M059J (cell line): ENCODE results near the gene NQO1. TPM values are rescaled to one million over a fixed set of nuclear protein-coding genes. Genes with fewer than 3 reads are reported as not detected.
"Not testable (repeated sequence)": the region's sequence is repeated elsewhere in the genome, so short reads cannot be mapped to it uniquely, and the experiment has no call there.

Experiments used
- DNase-seq: peaks from one replicate; pipeline ENCODE4 v3.0.0-alpha.2; 2012; ENCODE audit warnings: low read depth
- total RNA-seq: library from RNA; depleted of rRNA; stranded (reverse); fragments of >200 nt; shearing (Covaris generic); gene quantifications from 2 replicates; pipeline ENCODE4 v1.2.3, GENCODE V29; 2014

NQO1 gene
- total RNA-seq, 1 experiment from 2014 or later = 671 TPM

DNA sequence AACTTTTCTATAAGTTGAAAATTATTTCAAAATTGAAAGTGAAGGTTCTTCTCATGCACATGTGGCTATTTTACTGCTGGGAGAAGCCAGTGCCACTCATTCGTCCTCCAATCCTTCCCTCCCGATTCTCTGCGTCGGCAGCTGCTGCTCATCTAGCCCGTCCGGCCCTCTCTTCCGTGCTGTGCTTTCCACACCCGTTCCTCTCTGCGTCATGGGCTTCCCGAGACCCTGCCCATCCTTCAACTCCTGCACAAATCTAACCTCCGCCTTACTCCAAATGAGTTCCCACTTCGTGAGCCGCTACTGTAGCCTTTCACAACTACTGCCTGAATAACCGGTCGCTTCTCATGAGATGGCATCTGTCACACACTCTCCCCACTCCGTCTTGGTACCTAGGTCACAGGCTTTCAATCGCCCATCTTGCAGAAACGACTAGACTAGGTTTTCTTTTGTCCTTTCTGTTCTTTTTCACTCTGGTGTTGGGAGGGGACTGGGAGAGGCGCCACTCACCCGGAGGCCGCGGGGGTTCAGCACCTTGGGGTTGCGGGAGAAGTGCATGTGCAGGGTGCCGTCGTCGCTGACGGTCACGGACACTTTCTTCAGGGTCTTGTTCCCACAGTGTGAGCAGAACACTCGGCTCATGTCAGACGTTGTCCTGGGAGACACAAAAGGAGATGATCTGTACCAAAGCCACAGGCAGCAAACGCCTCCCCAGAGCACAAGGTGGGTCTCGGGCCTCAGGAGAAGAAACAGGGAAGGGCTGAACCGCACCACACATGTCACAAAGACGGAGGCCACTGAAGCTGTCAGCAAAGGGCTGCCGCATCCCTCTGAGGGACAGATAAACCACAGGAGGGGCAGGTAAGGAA, 18.2 kb upstream of the NQO1 start:
- DNase-seq = no peak

DNA sequence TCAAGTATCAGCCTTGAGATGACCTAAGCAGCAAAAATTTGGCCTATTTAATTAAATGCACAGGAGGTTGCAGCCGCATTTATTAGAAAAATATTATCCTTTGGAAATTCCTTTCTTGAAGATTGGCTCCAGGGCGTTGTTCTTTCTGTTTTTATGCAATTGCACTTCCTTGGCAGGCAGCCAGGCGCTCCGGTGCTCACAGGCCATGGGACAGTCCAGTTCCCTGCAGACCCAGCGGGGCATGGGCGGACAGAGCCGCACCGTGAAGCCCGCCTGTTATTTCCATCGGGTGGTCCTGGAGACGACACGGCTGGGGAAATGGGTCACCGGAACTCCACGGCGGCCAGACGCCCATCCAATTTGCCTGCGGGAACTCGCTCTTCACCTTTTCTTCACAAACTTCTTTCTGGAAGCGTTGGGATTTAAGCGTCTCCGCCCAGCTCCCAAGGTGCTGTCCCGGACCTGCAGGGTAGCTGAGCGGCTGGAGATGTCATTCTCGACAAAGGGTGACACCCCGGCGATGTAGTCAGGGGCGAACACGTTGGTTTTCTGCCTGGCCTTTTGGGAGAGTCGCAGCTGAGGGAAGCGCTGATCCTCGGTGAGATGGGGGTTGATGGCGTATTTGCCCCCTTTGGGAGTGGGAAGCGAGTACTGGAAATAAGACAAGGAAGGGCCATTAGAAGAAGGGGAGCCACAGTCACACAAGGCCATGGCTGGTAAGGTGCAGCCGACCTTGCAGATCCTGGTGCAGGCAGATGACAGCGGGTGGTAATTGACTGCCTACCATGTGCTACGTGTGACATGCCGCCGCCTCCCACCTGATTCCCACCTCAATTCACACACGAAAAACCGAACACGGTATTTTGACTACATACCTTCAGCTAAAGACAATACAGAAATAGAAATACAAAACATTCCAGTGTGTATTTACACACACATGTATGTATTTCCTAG, 15.9 kb upstream of the NQO1 start:
- DNase-seq = peak; percentile 62

DNA sequence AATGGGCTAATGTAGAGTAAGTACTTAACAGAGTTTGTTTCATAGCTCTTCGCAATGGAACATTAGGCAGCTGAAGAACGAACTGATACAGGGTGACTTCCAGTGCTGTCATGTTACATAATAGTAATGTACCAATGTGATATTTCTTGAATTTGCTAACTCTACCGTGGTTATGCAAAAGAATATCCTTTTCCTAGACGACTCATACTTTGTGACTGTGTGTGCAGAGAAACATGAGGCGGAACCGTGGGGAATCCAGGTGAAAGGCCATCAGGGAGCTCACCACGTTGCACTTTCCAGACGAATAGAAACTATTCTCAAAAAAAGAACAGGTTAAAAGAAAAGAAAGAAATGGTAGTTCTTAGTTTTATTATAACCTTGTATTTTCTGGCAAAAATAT, 15.2 kb upstream of the NQO1 start:
- DNase-seq = peak; percentile 57

DNA sequence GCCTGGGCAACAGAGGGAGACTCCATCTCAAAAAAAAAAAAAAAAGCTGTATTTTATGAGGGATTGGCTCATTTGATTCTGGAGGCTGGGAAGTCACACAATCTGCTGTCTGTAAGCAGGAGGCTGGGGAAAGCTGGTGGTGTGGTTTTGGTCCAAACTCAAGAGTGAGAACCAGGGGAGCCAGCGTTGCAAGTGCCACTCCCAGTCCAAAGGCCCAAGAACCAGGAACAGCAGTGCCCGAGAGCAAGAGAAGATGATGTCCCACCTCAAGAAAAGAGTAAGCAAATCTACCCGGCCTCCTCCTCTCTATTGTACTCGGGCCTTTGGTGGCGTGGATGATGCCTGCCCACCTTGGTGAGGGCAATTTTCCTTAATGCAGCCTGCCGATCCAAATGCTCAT, 5.7 kb upstream of the NQO1 start:
- no peak for DNase-seq

DNA sequence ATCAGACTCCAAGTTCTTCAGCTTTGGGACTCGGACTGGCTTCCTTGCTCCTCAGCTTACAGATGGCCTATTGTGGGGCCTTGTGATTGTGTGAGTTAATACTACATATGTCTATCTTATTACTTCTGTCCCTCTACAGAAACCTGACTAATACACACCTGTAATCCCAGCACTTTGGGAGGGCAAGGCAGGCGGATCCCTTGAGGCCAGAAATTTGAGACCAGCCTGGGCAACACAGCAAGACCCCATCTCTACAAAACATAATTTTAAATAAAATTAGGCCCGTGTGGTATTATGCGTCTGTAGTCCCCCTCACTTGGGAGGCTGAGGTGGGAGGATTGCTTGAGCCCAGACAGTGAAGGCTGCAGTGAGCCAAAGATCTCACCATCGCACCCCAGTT, 4.9 kb upstream of the NQO1 start:
- DNase-seq = not testable (repeated sequence)

DNA sequence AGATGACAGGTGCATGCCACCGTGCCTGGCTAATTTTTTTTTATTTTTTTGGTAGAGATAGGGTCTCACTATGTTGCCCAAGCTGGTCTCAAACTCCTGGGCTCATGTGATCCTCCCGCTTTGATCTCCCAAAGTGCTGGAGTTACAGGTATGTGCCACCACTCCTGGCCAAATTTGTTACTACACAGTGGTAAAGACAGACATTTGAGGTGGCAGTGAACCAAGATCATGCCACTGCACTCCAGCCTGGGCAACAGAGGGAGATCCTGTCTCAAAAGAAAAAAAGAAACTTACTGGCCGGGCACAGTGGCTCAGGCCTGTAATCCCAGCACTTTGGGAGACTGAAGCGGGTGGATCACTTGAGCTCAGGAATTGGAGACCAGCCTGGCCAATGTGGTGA, 2.7 kb upstream of the NQO1 start:
- DNase-seq = not testable (repeated sequence)

DNA sequence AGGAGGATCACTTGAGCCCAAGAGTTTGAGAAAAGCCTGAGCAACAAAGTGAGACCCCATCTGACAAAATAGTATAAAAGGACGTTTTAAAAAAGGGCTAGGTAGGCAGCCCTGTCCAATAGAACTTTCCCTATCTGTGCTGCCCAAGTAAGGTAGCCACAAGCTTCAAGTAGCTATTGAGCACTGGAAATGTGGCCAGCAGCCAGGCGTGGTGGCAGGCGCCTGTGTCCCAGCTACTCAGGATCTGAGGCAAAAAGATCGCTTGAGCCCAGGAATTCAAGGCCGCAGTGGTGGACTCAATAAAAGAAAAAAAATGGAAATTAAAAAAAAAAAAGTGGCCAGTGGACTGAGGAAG, 1.5 kb upstream of the NQO1 start:
- peak; percentile 56 for DNase-seq

DNA sequence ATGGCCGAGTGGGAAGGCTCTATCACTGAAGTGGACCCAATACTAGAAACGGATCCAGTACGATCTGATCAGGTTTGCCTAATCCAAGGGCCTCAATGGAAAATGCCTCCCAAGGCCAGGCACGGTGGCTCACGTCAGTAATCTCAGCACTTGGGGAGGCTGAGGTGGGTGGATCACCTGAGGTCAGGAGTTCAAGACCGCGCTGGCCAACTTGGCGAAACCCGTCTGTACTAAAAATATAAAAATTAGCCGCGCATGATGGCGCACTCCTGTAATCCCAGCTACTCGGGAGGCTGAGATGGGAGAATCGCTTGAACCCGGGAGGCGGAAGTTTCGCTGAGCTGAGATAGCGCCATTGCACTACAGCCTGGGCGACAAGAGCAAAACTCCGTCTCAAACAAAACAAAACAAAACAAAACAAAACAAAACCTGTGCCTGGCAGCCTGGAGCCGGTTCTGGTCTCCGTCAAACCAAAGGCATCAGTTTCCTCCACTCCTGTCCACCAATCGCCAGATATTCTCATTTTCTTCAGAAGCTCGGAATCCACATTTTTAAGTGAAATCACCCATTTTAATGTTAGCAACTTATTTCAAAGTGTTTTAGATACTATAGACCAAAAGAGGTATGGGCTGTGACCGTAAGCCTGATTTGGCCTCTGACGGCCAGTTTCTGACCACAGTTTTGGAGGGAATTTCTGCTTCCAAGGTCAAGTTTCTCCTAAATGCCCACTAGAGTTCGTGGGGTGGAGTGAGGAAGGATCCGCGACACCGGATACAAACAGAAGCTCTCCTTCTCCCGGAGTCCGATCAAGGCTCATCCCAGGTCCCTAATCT, 664 bp downstream of the NQO1 start:
- no peak for DNase-seq

DNA sequence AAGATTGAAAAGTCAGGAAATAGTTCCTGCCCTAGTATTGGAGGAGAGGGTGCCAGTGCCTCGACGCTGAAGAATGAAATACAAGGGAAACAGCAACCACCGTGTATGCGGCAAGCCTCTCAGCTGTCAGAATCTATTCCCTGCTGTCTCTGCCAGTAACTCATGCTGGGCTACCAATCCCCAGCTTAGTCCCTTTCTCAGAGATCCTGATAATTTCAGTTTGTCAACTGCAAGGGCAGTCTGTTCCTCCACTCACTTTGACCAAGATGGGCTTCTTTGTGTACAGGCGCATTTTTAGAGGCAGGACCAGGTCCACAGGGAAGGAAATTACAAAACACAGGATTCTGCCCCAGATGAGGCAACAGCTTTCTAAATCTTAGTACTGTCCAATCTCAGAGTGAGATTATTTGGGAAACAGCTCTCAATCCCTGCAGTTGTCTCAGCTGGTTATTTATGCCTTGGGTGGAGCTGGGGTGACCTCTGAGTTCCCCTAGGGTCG, 1.3 kb downstream of the NQO1 start:
- no peak for DNase-seq

DNA sequence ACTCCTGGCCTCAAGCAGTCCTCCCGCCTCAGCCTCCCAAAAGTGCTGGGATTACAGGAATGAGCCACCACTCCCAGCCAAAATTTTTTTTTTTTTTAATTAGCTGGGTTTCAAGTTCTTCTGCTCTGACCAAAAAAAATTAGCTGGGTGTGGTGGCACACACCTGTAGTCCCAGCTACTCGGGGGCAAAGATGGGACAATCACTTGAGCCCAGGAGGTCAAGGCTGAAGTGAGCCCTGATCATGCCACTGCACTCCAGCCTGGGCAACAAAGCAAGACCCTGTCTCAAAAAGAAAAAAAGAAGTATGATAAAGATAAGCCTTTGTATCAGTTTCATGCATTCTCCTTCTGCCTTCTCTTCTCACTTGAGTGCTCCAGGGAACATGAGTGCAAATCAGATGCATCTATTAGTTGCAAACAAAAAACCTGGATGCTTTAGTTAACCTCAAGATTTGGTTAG, 1.9 kb downstream of the NQO1 start:
- no peak for DNase-seq

DNA sequence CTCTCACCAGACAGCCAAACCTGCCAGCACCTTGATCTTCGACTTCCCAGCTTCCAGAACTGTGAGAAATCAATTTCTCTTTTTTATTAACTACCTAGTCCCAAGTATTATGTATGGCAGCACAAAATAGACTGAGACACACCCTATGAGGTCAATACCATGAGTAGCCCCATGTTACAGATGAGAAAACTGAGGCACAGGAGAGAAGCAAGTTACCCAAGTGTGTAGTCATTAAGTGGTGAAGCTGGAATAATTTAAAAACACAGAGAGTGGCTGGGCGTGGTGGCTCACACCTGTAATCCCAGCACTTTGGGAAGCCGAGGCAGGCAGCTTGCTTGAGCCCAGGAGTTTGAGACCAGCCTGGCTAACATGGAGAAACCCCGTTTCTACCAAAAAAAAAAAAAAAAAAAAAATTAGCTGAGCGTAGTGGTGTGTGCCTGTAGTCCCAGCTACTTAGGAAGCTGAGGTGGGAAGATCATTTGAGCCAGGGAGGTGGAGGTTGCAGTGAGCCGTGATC, 4.9 kb downstream of the NQO1 start:
- no peak for DNase-seq

DNA sequence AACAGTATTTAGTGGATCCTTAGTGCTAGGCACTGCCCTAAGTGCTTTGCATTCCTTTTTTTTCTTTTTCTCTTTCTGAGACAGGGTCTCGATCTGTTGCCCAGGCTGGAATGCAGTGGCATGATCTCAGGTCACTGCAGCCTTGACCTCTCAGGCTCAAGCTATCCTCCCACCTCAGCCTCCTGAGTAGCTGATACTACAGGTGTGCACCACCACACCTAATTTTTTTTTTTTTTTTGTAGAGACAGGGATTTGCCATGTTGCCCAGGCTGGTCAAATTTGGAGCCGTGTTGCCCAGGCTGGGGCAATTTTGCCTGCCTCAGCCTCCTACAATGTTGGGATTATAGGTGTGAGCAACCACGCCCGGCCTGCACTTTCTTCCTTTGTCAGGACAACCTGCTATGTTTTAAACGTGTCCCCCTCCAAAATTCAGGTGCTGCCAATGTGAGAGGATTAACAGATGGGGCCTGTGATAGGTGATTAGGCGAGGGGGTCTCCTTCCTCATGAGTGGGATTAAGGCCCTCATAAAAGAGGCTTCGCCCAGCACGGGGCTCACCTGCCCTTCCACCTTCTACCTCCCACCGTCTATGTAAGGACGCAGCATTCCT, 5.4 kb downstream of the NQO1 start:
- no peak for DNase-seq

DNA sequence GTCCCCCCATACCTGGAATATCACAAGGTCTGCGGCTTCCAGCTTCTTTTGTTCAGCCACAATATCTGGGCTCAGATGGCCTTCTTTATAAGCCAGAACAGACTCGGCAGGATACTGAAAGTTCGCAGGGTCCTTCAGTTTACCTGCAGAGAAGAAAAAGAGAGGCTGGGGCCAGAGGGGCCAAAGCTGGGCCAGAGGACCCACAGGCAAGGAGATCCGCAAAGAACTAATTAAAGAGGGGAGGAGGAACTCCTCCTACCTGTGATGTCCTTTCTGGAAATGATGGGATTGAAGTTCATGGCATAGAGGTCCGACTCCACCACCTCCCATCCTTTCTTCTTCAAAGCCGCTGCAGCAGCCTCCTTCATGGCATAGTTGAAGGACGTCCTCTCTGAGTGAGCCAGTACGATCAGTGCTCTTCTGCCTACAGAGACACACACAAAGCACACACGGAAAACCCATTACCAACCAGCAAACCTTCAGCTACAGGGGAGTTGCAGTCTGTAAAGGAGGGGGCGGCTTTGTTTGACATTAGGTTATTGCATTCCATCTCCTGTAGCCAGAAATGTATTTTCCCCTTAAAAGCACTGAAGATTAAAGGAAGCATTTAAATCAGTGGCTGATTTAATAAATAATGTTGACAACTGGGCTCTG, 8.1 kb downstream of the NQO1 start:
- DNase-seq = no peak

DNA sequence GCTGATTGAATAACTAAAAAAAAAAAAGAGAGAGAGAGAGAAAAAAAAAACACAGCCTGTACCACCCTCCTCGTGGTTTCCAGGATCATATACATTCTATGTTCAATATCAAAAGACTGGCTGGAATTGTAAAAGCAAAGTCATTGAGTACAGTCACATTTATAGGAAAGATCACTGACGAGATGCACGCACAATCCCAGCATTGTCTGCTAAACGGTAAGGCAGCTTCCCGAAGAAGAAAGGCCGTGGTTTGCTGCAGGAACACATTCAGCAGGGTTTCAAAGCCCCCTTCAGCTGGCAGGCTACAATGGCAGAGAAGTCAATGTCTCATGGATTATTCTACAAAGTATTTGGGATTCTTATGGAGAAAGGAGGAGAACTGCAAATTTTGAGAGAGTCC, 9.3 kb downstream of the NQO1 start:
- DNase-seq = no peak

DNA sequence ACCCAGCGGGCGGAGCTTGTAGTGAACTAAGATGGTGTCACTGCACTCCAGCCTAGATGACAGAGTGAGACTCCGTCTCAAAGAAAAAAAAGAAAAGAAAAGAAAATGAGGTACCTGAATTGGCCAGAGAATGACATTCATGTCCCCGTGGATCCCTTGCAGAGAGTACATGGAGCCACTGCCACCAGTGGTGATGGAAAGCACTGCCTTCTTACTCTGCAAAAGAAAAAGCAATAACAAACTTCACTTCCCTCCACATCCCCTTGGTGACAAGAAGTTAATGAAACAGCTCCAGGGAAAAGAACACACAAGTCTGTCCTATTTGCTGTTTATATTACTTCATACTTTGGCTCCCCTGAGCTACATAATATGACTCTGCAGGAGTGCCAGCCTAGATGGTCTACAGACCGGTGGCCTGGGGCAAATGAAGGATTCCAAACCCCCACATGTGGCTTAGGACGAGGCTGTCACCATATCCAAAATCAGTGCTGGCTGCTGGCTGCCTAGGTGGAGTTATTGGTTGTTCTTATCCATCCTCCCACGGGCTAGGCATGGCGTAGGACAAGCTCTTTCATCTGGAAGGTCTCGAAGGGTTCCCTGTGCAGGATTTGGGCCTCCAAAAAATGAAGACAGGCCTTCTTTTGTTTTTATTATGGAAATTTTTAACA, 13.3 kb downstream of the NQO1 start:
- DNase-seq = no peak

DNA sequence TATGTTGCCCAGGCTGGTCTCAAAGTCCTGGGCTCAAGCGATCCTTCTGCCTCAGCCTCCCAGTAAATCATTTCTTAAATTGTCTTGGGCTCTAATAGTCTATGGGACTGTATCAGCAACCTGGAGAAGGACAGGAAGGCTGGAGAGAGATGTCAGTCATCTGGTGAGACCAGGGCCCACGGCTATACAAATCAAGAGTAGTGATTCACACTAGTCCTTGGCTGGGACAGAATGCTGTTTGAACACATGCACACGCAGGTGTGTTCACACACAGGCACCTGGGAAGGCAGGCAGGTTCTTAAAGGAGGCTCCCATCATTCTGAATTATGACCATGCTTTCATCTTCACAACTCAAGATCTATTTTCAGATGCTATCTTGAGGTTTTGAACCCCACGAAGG, 14.1 kb downstream of the NQO1 start:
- no peak for DNase-seq

DNA sequence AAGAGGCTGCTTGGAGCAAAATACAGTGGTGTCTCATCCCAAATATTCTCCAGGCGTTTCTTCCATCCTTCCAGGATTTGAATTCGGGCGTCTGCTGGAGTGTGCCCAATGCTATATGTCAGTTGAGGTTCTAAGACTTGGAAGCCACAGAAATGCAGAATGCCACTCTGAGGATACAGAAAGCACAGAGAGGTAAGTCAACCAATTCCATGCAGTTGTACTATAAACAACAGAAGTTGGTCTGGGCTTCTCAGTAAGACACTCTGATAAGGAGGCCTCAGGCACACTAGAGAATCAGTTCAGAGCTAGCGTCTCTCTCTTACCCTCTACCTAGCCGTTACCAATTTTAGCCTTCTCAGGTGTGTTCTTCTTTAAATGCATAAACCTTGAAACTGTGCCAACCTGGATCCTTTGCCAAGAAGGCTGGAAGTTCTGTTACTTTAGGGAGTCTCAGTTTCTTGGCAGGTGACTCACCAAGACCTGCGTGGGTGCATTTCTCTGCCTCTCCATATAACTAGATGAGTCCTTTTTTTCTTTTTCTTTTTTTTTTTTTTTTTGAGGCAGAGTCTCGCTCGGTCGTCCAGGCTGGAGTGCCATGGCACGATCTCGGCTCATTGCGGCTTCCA, 15.1 kb downstream of the NQO1 start:
- DNase-seq = peak; percentile 79

DNA sequence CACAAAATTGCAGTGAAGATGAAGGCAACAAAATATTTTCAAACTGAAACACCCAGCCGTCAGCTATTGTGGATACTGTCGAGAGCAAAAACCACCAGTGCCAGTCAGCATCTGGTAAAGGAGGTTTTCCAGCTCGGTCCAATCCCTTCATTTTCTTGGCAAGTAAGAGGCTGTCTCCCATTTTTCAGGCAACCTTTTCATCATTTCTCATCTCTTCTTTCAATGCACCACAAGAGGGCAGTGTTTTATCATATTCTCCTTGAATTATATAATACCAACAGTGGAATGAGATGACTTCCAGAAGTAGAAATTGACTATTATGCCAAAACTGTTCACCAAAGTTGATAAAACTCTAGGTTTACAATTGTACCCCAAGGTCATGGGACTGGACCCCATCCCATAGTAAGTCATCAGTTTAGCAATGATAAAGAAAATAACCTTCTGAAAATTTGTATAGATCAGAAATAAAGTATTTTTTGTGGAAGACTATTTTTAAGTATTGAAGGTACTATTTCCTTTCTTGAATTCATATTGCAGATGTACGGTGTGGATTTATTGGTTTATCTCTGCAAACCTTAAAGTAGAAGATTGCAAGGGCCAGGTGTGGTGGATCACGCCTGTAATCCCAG, 16.8 kb downstream of the NQO1 start:
- peak; percentile 79 for DNase-seq
